Measurements from ENCODE around the gene ITGA1.
A peak's percentile ranks its signal among the peaks of the same experiment; 100 is the strongest.

Gene ITGA1

DNA sequence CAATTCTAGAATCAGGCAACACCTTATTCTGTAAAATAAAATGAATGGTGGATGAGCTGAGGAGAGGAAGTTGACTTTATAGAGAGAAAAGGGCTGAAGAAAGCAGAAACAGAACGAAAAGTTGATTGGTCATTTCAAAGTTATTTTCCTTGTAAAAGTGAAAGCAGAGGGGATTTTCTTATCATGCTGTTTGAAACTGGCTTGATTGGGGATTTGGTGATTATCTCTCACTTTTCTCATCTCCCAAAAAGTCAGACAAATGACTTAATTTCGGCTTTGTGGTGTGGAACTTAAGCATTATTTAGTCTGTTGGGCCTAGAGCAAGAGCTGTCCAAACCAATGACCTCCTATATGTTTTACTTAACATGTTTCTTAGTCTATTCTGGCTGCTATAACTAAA is 141.0 kb downstream of the ITGA1 start:
- Histone ChIP-seq H3K27ac (ENCODE audit: poor library complexity, severe bottlenecking) (no peak overlapping the region), H3K27me3 (ENCODE audit: insufficient read depth, poor library complexity, severe bottlenecking) (no peaks in the 10 kb centered on the region), H3K4me3 (ENCODE audit: severe bottlenecking) (no peak overlapping the region), H3K4me1 (ENCODE audit: insufficient read depth, poor library complexity, severe bottlenecking) (no peaks in the 10 kb centered on the region), H3K36me3 (ENCODE audit: low read depth) (0 out of 2 replicates have a peak, but pooled peaks cover 4% of the 10 kb centered on the region), H3K9me3 (ENCODE audit: severe bottlenecking) (no peaks in the 10 kb centered on the region)
- ATAC-seq (ENCODE audit: low read depth) = no peak
- DNase-seq (ENCODE audit: low spot score) = no peak
- TF ChIP-seq, protein P1, sequence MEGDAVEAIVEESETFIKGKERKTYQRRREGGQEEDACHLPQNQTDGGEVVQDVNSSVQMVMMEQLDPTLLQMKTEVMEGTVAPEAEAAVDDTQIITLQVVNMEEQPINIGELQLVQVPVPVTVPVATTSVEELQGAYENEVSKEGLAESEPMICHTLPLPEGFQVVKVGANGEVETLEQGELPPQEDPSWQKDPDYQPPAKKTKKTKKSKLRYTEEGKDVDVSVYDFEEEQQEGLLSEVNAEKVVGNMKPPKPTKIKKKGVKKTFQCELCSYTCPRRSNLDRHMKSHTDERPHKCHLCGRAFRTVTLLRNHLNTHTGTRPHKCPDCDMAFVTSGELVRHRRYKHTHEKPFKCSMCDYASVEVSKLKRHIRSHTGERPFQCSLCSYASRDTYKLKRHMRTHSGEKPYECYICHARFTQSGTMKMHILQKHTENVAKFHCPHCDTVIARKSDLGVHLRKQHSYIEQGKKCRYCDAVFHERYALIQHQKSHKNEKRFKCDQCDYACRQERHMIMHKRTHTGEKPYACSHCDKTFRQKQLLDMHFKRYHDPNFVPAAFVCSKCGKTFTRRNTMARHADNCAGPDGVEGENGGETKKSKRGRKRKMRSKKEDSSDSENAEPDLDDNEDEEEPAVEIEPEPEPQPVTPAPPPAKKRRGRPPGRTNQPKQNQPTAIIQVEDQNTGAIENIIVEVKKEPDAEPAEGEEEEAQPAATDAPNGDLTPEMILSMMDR (IDR thresholded peaks at IDR 0.05; ENCODE audit: poor library complexity, severe bottlenecking) = no peak

DNA sequence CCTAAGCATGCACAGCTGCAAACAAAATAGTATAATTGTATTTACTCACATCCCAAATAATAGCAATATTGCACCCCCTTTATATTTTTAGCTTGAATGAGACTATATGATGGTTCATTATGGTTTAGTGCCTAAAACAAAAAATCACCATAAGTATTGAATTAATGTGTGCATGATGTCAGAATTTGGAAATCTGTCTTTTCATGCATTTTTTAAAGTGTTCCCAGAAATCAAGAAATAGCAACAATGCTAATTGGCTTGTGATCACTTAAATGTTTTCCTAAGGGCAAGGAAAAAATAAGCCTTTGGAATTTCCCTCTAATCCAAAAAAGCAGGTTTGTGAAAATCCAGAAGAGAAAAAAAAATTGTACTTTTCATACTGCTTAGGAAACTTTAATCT is 150.5 kb downstream of the ITGA1 start:
- Histone ChIP-seq H3K27me3 (ENCODE audit: insufficient read depth, poor library complexity, severe bottlenecking) (no peaks in the 10 kb centered on the region), H3K9me3 (ENCODE audit: severe bottlenecking) (no peaks in the 10 kb centered on the region), H3K27ac (ENCODE audit: poor library complexity, severe bottlenecking) (no peak overlapping the region), H3K4me1 (ENCODE audit: insufficient read depth, poor library complexity, severe bottlenecking) (no peaks in the 10 kb centered on the region), H3K4me3 (ENCODE audit: severe bottlenecking) (no peak overlapping the region), H3K36me3 (ENCODE audit: low read depth) (0 out of 2 replicates have a peak, but pooled peaks cover 6% of the 10 kb centered on the region)
- ATAC-seq (ENCODE audit: low read depth) = no peak
- DNase-seq (ENCODE audit: low spot score) = no peak
- TF ChIP-seq, protein P1 (IDR thresholded peaks at IDR 0.05; ENCODE audit: poor library complexity, severe bottlenecking) = no peak

DNA sequence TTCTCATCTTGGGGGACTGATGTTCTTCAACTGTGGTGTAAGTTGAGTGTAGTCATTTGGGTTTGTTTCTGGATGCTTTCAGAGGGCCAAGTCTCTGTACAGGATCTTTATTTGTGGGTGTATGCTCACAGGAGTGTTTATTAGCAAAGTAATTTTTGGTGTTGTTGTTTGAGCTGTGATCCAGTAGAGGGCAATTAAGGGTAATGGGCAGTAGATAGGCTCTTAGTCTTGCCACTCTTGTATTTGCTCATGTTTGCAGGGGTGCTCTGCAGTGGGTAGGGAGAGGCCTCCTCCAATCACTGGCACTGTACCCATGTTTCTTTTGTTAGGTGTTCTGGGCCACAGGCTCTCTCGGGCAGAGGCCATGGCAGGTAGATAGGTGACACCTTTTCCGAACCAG is 155.6 kb downstream of the ITGA1 start:
- ATAC-seq (ENCODE audit: low read depth) (peak; percentile 22; the same call in 2 of the 3 replicates), DNase-seq (ENCODE audit: low spot score) (no peak)
- TF ChIP-seq, protein P1 (IDR thresholded peaks at IDR 0.05; ENCODE audit: poor library complexity, severe bottlenecking) = peak; percentile 32
- H3K27ac ChIP-seq (ENCODE audit: poor library complexity, severe bottlenecking) = no peak overlapping the region
- no peaks in the 10 kb centered on the region for H3K9me3 ChIP-seq (ENCODE audit: severe bottlenecking)
- H3K36me3 ChIP-seq (ENCODE audit: low read depth) = no peaks in the 10 kb centered on the region
- no peak overlapping the region for H3K4me3 ChIP-seq (ENCODE audit: severe bottlenecking)
- peaks cover 33% of the 10 kb centered on the region for H3K4me1 ChIP-seq (ENCODE audit: insufficient read depth, poor library complexity, severe bottlenecking)
- H3K27me3 ChIP-seq (ENCODE audit: insufficient read depth, poor library complexity, severe bottlenecking) = no peaks in the 10 kb centered on the region

DNA sequence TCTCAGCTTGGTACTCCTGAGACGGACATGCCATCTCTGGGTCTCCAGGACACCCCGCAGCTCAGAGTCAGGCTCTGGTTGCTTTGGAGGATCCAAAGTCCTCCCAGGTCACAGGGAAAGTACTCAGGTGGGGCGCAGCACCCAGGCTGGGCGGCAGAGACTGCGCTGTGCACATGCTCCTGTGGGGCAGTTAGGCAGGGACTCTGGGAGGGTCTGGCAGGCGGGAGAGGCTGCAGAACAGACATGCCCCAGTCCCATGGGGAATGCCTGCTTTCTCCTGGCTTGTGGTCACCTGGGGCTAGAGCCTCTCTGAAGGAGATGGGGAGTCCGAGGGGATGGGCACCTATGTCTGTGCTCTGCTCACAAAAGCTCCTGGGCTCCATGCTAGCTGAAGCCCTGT is 156.1 kb downstream of the ITGA1 start:
- H3K27ac ChIP-seq (ENCODE audit: poor library complexity, severe bottlenecking) = no peak overlapping the region
- no peaks in the 10 kb centered on the region for H3K9me3 ChIP-seq (ENCODE audit: severe bottlenecking)
- peaks cover 39% of the 10 kb centered on the region for H3K4me1 ChIP-seq (ENCODE audit: insufficient read depth, poor library complexity, severe bottlenecking)
- H3K36me3 ChIP-seq (ENCODE audit: low read depth) = no peaks in the 10 kb centered on the region
- no peak for ATAC-seq (ENCODE audit: low read depth)
- TF ChIP-seq, protein P1 (IDR thresholded peaks at IDR 0.05; ENCODE audit: poor library complexity, severe bottlenecking) = no peak
- no peaks in the 10 kb centered on the region for H3K27me3 ChIP-seq (ENCODE audit: insufficient read depth, poor library complexity, severe bottlenecking)
- no peak overlapping the region for H3K4me3 ChIP-seq (ENCODE audit: severe bottlenecking)
- no peak for DNase-seq (ENCODE audit: low spot score)

DNA sequence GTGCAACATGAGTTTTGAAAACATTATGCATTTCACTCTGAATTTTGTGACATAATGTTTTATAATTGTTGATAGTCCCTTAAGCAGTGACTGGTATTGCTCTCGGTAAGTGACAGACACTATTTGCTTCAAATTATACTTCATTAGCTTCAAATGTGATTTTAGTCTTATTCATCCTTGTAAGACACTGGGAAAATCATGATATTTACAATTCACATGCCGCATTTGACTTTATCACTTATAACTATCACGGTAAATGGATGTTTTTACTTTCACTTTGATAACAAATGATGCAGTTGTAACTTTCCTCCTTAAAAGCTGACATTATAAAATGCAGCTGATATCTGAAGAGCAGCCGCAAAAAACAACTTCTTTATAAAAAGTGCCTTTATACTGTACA is 157.3 kb downstream of the ITGA1 start:
- Histone ChIP-seq H3K4me3 (ENCODE audit: severe bottlenecking) (peak overlapping the region; percentile 21), H3K4me1 (ENCODE audit: insufficient read depth, poor library complexity, severe bottlenecking) (peaks cover 40% of the 10 kb centered on the region), H3K27me3 (ENCODE audit: insufficient read depth, poor library complexity, severe bottlenecking) (no peaks in the 10 kb centered on the region), H3K36me3 (ENCODE audit: low read depth) (no peaks in the 10 kb centered on the region), H3K27ac (ENCODE audit: poor library complexity, severe bottlenecking) (no peak overlapping the region), H3K9me3 (ENCODE audit: severe bottlenecking) (no peaks in the 10 kb centered on the region)
- ATAC-seq (ENCODE audit: low read depth) (no peak), DNase-seq (ENCODE audit: low spot score) (no peak)
- TF ChIP-seq, protein P1 (IDR thresholded peaks at IDR 0.05; ENCODE audit: poor library complexity, severe bottlenecking) = no peak

Data from RWPE2 (cell line).